Measurements from ENCODE around the gene GNB3.
"Not testable (repeated sequence)": the region's sequence is repeated elsewhere in the genome, so short reads cannot be mapped to it uniquely, and the experiment has no call there.

DNA sequence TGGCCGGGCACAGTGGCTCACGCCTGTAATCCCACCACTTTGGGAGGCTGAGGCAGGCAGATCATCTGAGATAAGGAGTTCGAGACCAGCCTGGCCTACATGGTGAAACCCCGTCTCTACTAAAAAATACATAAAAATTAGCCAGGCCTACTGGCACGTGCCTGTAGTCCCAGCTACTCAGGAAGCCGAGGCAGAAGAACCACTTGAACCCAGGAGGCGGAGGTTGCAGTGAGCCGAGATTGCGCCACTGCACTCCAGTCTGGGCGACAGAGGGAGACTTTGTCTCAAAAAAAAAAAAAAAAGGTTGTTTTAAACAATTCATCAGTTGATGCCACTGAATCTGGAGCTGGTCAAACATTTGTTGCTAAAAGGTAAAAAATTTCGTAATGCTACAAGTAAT is 39.1 kb downstream of the GNB3 start:
- TF ChIP-seq, protein P1, sequence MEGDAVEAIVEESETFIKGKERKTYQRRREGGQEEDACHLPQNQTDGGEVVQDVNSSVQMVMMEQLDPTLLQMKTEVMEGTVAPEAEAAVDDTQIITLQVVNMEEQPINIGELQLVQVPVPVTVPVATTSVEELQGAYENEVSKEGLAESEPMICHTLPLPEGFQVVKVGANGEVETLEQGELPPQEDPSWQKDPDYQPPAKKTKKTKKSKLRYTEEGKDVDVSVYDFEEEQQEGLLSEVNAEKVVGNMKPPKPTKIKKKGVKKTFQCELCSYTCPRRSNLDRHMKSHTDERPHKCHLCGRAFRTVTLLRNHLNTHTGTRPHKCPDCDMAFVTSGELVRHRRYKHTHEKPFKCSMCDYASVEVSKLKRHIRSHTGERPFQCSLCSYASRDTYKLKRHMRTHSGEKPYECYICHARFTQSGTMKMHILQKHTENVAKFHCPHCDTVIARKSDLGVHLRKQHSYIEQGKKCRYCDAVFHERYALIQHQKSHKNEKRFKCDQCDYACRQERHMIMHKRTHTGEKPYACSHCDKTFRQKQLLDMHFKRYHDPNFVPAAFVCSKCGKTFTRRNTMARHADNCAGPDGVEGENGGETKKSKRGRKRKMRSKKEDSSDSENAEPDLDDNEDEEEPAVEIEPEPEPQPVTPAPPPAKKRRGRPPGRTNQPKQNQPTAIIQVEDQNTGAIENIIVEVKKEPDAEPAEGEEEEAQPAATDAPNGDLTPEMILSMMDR (IDR thresholded peaks at IDR 0.05), result not testable (repeated sequence)
- TF ChIP-seq POLR2A (IDR thresholded peaks at IDR 0.05), result not testable (repeated sequence)

Data from lower leg skin (tissue), 3 donors.